Spleen (tissue), 11 donors: ENCODE measurements around the gene PTBP1. TPM values are rescaled to one million over a fixed set of nuclear protein-coding genes. Genes with fewer than 3 reads are reported as not detected.

ENCODE experiments used
- DNase-seq: peaks from one replicate; pipeline ENCODE4 v3.0.0-alpha.2; 2020
- H3K27ac ChIP-seq, 8 donors: fragments of 200-600 bp; sonication (generic) in 7 of 8; 1 replicate in 4 of 8; 2 replicates in 4 of 8; pipeline versions ENCODE4 v1.5.0 to v1.8.0; 2016 to 2021; ENCODE audit warnings: inconsistent platforms in 4 of 8, mild to moderate bottlenecking in 4 of 8, moderate library complexity in 1 of 8
- H3K27me3 ChIP-seq, 7 donors: fragments of 200-600 bp; sonication (generic) in 6 of 7; replicated peaks in 1 of 7; 1 replicate in 4 of 7; 2 replicates in 3 of 7; pipeline versions ENCODE4 v1.5.0 to v1.8.0; 2016 to 2021; ENCODE audit warnings: inconsistent platforms in 3 of 7, mild to moderate bottlenecking in 1 of 7
- H3K36me3 ChIP-seq, 6 donors: fragments of 200-600 bp; sonication (generic) in 5 of 6; 1 replicate in 4 of 6; 2 replicates in 2 of 6; pipeline versions ENCODE4 v1.5.0 to v1.8.0; 2016 to 2021; ENCODE audit warnings: inconsistent platforms in 2 of 6
- H3K4me1 ChIP-seq, 6 donors: fragments of 200-600 bp; sonication (generic) in 5 of 6; 1 replicate in 3 of 6; 2 replicates in 3 of 6; pipeline versions ENCODE4 v1.5.0 to v1.8.0; 2016 to 2021; ENCODE audit warnings: inconsistent platforms in 3 of 6
- H3K4me3 ChIP-seq, 8 donors: fragments of 200-600 bp; sonication (generic) in 7 of 8; 1 replicate in 4 of 8; 2 replicates in 4 of 8; pipeline versions ENCODE4 v1.5.0 to v1.8.0; 2016 to 2021; ENCODE audit warnings: inconsistent platforms in 4 of 8, mild to moderate bottlenecking in 4 of 8, moderate library complexity in 2 of 8
- H3K9me3 ChIP-seq, 8 donors: fragments of 200-600 bp; sonication (generic) in 7 of 8; 1 replicate in 4 of 8; 2 replicates in 4 of 8; pipeline versions ENCODE4 v1.5.0 to v1.8.0; 2016 to 2021; ENCODE audit warnings: inconsistent platforms in 4 of 8
- POLR2A ChIP-seq, 3 donors: fragments of 450-650 bp; IDR thresholded peaks; one replicate each; pipeline ENCODE4 v1.5.1; 2017; ENCODE audit warnings: antibody characterized with exemption in 3 of 3, mild to moderate bottlenecking in 1 of 3
- POLR2AphosphoS5 ChIP-seq, 3 donors: sonication (generic); formaldehyde crosslinking; IDR thresholded peaks; one replicate each; pipeline ENCODE4 v1.5.1; 2017; ENCODE audit warnings: antibody characterized with exemption in 3 of 3
- WGBS, 5 donors: extraction: QIAGEN DNeasy Blood & Tissue Kit in 3 of 5; methylation state at CpG; one replicate each; pipeline versions ENCODE4 v1.1.5 to v1.1.7; 2013 to 2018; 5-methylcytosine and 5-hydroxymethylcytosine counted together
- intact Hi-C: fragments of 100-400 bp; cut with DNase I; formaldehyde crosslinking; loops from one replicate; pipeline ENCODE4 v1.15.0; 2023; ENCODE audit warnings: low total_unique reads
- polyA plus RNA-seq, 3 donors: library from polyadenylated mRNA; stranded (reverse); fragments of 200-250 nt; gene quantifications; one replicate each; pipeline ENCODE4 v1.2.1, GENCODE V29; 2013
- total RNA-seq, 7 donors: library from RNA; depleted of rRNA in 3 of 7; stranded (reverse); fragments of >200 nt in 3 of 7; fragmentation: NEBNext Ultra II Directional in 4 of 7; extraction: Animal tissue kit (Norgen Biotek cat#: 25700) in 4 of 7; gene quantifications; one replicate each; pipeline versions ENCODE4 v1.1.0 to v1.2.1, GENCODE V29; 2016 to 2021
- TF ChIP-seq, protein P1 (sequence below), 11 experiments: fragments of 200-600 bp in 7 of 11; fragments of 450-650 bp in 4 of 11; sonication (generic) in 4 of 11; IDR thresholded peaks in 8 of 11; conservative IDR thresholded peaks in 3 of 11; 1 replicate in 7 of 11; 2 replicates in 4 of 11; pipeline versions ENCODE4 v1.4.0 to v1.8.0; 2016 to 2021; ENCODE audit warnings: antibody characterized with exemption in 11 of 11, inconsistent platforms in 4 of 11, mild to moderate bottlenecking in 1 of 11
- donor health status: healthy with polysubstance abuse.
- donor health status: DM: no; HTN: no; CAD: no; lungs with moderate emphysema.
- donor health status: DM: no; HTN: no; CAD: no.
- donor health status: Bipolar disorder and iron deficiency.
- donor health status: healthy.
- donor health status: DM: no; HTN: no; CAD: no.
- donor health status: DM: yes; HTN: yes; CAD: no.

The PTBP1 gene
- total and polyA plus RNA-seq, 10 donors, result 89.9 to 305 (median 176) TPM

DNA sequence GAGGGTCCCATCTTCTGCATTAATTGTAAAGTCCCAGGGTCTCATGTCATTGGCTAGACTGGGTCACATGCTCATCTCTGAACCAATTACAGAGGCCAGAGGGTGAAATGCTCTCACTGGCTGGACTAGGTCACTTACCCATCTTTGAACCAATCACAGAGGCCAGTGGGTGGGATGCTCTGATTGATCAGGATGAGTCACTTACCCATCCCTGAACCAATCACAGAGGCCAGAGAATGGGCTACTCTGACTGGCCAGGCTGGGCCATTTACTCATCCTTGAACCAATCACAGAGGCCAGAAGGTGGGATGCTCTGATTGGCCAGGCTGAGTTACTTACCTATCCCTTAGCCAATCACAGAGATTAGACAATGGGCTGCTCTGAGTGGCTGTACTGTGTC, 41.0 kb upstream of the PTBP1 start:
- intact Hi-C loops, result no loop called here
- no peak overlapping the region for H3K27ac ChIP-seq
- no peak overlapping the region for H3K4me3 ChIP-seq
- peaks cover 0 to 11% (median 0%) of the 10 kb centered on the region in 6 donors for H3K4me1 ChIP-seq
- no peaks in the 10 kb centered on the region for H3K36me3 ChIP-seq
- no peak for DNase-seq
- TF ChIP-seq, protein P1, sequence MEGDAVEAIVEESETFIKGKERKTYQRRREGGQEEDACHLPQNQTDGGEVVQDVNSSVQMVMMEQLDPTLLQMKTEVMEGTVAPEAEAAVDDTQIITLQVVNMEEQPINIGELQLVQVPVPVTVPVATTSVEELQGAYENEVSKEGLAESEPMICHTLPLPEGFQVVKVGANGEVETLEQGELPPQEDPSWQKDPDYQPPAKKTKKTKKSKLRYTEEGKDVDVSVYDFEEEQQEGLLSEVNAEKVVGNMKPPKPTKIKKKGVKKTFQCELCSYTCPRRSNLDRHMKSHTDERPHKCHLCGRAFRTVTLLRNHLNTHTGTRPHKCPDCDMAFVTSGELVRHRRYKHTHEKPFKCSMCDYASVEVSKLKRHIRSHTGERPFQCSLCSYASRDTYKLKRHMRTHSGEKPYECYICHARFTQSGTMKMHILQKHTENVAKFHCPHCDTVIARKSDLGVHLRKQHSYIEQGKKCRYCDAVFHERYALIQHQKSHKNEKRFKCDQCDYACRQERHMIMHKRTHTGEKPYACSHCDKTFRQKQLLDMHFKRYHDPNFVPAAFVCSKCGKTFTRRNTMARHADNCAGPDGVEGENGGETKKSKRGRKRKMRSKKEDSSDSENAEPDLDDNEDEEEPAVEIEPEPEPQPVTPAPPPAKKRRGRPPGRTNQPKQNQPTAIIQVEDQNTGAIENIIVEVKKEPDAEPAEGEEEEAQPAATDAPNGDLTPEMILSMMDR (IDR thresholded peaks at IDR 0.05 in 8 of 11, conservative IDR thresholded peaks at IDR 0.05 in 3 of 11), result no peak
- no peak for TF ChIP-seq POLR2AphosphoS5 (IDR thresholded peaks at IDR 0.05)
- no peak for TF ChIP-seq POLR2A (IDR thresholded peaks at IDR 0.05)
- peaks cover 0 to 24% (median 22%) of the 10 kb centered on the region in 8 donors for H3K9me3 ChIP-seq
- peaks cover 0 to 23% (median 8%) of the 10 kb centered on the region in 7 donors for H3K27me3 ChIP-seq

DNA sequence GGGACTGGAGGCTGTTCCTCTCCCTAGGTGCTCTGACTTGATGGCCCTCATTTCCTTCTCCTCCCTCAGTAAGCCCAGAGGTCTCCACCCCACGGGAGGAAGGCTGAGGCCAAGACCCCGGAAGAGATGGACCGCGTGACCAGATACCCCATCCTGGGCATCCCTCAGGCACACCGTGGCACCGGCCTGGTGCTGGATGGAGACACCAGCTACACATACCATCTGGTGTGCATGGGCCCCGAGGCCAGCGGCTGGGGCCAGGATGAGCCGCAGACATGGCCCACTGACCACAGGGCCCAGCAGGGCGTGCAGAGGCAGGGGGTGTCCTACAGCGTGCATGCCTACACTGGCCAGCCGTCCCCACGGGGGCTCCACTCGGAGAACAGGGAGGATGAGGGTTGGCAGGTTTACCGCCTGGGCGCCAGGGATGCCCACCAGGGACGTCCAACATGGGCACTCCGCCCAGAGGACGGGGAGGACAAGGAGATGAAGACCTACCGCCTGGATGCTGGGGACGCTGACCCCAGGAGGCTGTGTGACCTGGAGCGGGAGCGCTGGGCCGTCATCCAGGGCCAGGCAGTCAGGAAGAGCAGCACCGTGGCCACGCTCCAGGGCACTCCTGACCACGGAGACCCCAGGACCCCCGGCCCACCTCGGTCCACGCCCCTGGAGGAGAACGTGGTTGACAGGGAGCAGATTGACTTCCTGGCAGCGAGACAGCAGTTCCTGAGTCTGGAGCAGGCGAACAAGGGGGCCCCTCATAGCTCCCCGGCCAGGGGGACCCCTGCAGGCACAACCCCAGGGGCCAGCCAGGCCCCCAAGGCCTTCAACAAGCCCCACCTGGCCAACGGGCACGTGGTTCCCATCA, 40.2 kb upstream of the PTBP1 start:
- intact Hi-C loops, result no loop called here
- no peak for DNase-seq
- Histone ChIP-seq H3K4me1 (peaks cover 0 to 11% (median 0%) of the 10 kb centered on the region in 6 donors), H3K4me3 (no peak overlapping the region), H3K9me3 (peaks cover 0 to 28% (median 22%) of the 10 kb centered on the region in 8 donors), H3K27ac (no peak overlapping the region), H3K27me3 (peaks cover 0 to 15% (median 0%) of the 10 kb centered on the region in 7 donors), H3K36me3 (no peaks in the 10 kb centered on the region)
- no peak for TF ChIP-seq POLR2A (IDR thresholded peaks at IDR 0.05)
- TF ChIP-seq, protein P1 (IDR thresholded peaks at IDR 0.05 in 8 of 11, conservative IDR thresholded peaks at IDR 0.05 in 3 of 11), result no peak
- no peak for TF ChIP-seq POLR2AphosphoS5 (IDR thresholded peaks at IDR 0.05)
- whole genome bisulfite sequencing, 5 donors, result 74 to 85% (median 83%) methylated on average over 9 to 36 of the region's 36 CpGs

DNA sequence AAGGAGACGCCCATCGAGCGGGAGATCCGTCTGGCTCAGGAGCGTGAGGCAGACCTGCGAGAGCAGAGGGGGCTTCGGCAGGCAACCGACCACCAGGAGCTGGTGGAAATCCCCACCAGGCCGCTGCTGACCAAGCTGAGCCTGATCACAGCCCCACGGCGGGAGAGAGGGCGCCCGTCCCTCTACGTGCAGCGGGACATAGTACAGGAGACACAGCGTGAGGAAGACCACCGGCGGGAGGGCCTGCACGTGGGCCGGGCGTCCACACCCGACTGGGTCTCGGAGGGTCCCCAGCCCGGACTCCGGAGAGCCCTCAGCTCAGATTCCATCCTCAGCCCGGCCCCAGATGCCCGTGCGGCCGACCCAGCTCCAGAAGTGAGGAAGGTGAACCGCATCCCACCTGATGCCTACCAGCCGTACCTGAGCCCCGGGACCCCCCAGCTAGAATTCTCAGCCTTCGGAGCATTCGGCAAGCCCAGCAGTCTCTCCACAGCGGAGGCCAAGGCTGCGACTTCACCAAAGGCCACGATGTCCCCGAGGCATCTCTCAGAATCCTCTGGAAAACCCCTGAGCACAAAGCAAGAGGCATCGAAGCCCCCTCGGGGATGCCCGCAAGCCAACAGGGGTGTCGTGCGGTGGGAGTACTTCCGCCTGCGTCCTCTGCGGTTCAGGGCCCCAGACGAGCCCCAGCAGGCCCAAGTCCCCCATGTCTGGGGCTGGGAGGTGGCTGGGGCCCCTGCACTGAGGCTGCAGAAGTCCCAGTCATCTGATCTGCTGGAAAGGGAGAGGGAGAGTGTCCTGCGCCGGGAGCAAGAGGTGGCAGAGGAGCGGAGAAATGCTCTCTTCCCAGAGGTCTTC, 39.2 kb upstream of the PTBP1 start:
- intact Hi-C loops, result no loop called here
- Histone ChIP-seq H3K36me3 (no peaks in the 10 kb centered on the region), H3K27ac (no peak overlapping the region), H3K4me3 (no peak overlapping the region), H3K27me3 (peaks cover 0 to 5% (median 0%) of the 10 kb centered on the region in 7 donors), H3K9me3 (peaks cover 0 to 28% (median 22%) of the 10 kb centered on the region in 8 donors), H3K4me1 (peaks cover 0 to 6% (median 0%) of the 10 kb centered on the region in 6 donors)
- no peak for DNase-seq
- 95 to 96% (median 95%) methylated on average over 18 to 50 of the region's 50 CpGs for WGBS, 5 donors
- TF ChIP-seq, protein P1 (IDR thresholded peaks at IDR 0.05 in 8 of 11, conservative IDR thresholded peaks at IDR 0.05 in 3 of 11), result no peak
- TF ChIP-seq POLR2AphosphoS5 (IDR thresholded peaks at IDR 0.05), result no peak
